Astrocyte (in vitro differentiated cells and primary cell): ENCODE measurements around the gene FBXL13. TPM values are rescaled to one million over a fixed set of nuclear protein-coding genes. Genes with fewer than 3 reads are reported as not detected.
A peak's percentile ranks its signal among the peaks of the same experiment; 100 is the strongest.
"Not testable (repeated sequence)": the region's sequence is repeated elsewhere in the genome, so short reads cannot be mapped to it uniquely, and the experiment has no call there.

Experiments
- DNase-seq: peaks from one replicate; pipeline ENCODE4 v3.0.0-alpha.2; 2010; ENCODE audit warnings: low read depth
- FAIRE-seq: peaks from 2 replicates; lab custom pipeline; 2011; peaks lifted over from hg19 to GRCh38; lab: Jason Lieb, UNC
- H2AFZ ChIP-seq: 2 replicates; pipeline ENCODE4 v1.6.0; 2012; ENCODE audit warnings: low read depth, low read length, inconsistent platforms
- H3K27ac ChIP-seq: 2 replicates; pipeline ENCODE4 v1.5.1; 2011; ENCODE audit warnings: low read depth, low read length, inconsistent platforms
- H3K27me3 ChIP-seq: 2 replicates; pipeline ENCODE4 v1.6.0; 2011; ENCODE audit warnings: low read length, inconsistent platforms; ENCODE audit not compliant: insufficient read depth
- H3K36me3 ChIP-seq: 2 replicates; pipeline ENCODE4 v1.5.1; 2011; ENCODE audit warnings: low read length, inconsistent platforms; ENCODE audit not compliant: insufficient read depth
- H3K4me1 ChIP-seq: 2 replicates; pipeline ENCODE4 v1.5.1; 2011; ENCODE audit warnings: low read length, inconsistent platforms; ENCODE audit not compliant: insufficient read depth
- H3K4me2 ChIP-seq: 2 replicates; pipeline ENCODE4 v1.6.0; 2012; ENCODE audit warnings: low read length, inconsistent platforms
- H3K4me3 ChIP-seq: 2 replicates; pipeline ENCODE4 v1.5.1; 2011; ENCODE audit warnings: low read depth, mild to moderate bottlenecking, low read length, inconsistent platforms; ENCODE audit not compliant: insufficient read depth
- H3K79me2 ChIP-seq: 2 replicates; pipeline ENCODE4 v1.6.0; 2012; ENCODE audit warnings: mild to moderate bottlenecking, low read length, inconsistent platforms; ENCODE audit not compliant: insufficient read depth
- H3K9ac ChIP-seq: 2 replicates; pipeline ENCODE4 v1.6.0; 2012; ENCODE audit warnings: mild to moderate bottlenecking, low read length, inconsistent platforms
- H3K9me3 ChIP-seq: 2 replicates; pipeline ENCODE4 v1.5.1; 2012; ENCODE audit warnings: low read depth, mild to moderate bottlenecking, low read length, inconsistent platforms; ENCODE audit not compliant: insufficient read depth
- H4K20me1 ChIP-seq: 2 replicates; pipeline ENCODE4 v1.6.0; 2012; ENCODE audit warnings: low read length, inconsistent platforms; ENCODE audit not compliant: insufficient read depth
- H3K27ac Mint-ChIP-seq: one replicate; pipeline ENCODE4 v1.8.0; 2021; ENCODE audit warnings: mild to moderate bottlenecking, mixed read lengths; ENCODE audit not compliant: unreplicated experiment
- H3K27me3 Mint-ChIP-seq: one replicate; pipeline ENCODE4 v1.8.0; 2021; ENCODE audit warnings: low read depth, mixed read lengths; ENCODE audit not compliant: unreplicated experiment
- H3K36me3 Mint-ChIP-seq: one replicate; pipeline ENCODE4 v1.8.0; 2021; ENCODE audit warnings: low read depth, mixed read lengths; ENCODE audit not compliant: unreplicated experiment
- H3K4me1 Mint-ChIP-seq: one replicate; pipeline ENCODE4 v1.8.0; 2021; ENCODE audit warnings: low read depth, mixed read lengths; ENCODE audit not compliant: unreplicated experiment
- H3K4me3 Mint-ChIP-seq: one replicate; pipeline ENCODE4 v1.8.0; 2021; ENCODE audit warnings: mild to moderate bottlenecking, moderate library complexity, mixed read lengths; ENCODE audit not compliant: unreplicated experiment
- H3K9me3 Mint-ChIP-seq: one replicate; pipeline ENCODE4 v1.8.0; 2021; ENCODE audit warnings: mild to moderate bottlenecking, mixed read lengths; ENCODE audit not compliant: unreplicated experiment
- total RNA-seq: library from RNA; stranded (reverse); gene quantifications from 2 replicates; pipeline ENCODE4 v1.2.1, GENCODE V29; 2021

Gene FBXL13
- total RNA-seq, 1 donor from 2014 or later: 1.2 TPM

GRCh38 chr7:102770467-102770866 is 304.1 kb downstream of the FBXL13 start:
- not testable (repeated sequence) for H3K27me3 ChIP-seq, H3K4me3 Mint-ChIP-seq, H4K20me1 ChIP-seq, H3K9me3 Mint-ChIP-seq, H2AFZ ChIP-seq, H3K9ac ChIP-seq, H3K36me3 ChIP-seq, H3K4me1 Mint-ChIP-seq, H3K36me3 Mint-ChIP-seq, H3K27ac ChIP-seq, FAIRE-seq, H3K27me3 Mint-ChIP-seq, H3K27ac Mint-ChIP-seq, H3K9me3 ChIP-seq, H3K4me1 ChIP-seq, H3K4me3 ChIP-seq, H3K79me2 ChIP-seq, H3K4me2 ChIP-seq
- peak; percentile 63 for DNase-seq

GRCh38 chr7:102769657-102770192 is 304.9 kb downstream of the FBXL13 start:
- not testable (repeated sequence) for H3K4me3 ChIP-seq, H3K9me3 Mint-ChIP-seq, H3K4me3 Mint-ChIP-seq, H3K4me1 ChIP-seq, H3K27ac Mint-ChIP-seq, H3K27me3 Mint-ChIP-seq, H3K27me3 ChIP-seq, H3K4me2 ChIP-seq, H3K9ac ChIP-seq, H2AFZ ChIP-seq, H3K9me3 ChIP-seq, H4K20me1 ChIP-seq, H3K27ac ChIP-seq, H3K79me2 ChIP-seq, H3K4me1 Mint-ChIP-seq, FAIRE-seq, H3K36me3 Mint-ChIP-seq, H3K36me3 ChIP-seq
- peak; percentile 14 for DNase-seq

- not testable (repeated sequence) for H3K9ac ChIP-seq, H3K27me3 ChIP-seq, H3K27me3 Mint-ChIP-seq, H4K20me1 ChIP-seq, H3K27ac Mint-ChIP-seq, H3K79me2 ChIP-seq, H3K27ac ChIP-seq, FAIRE-seq, H3K9me3 Mint-ChIP-seq, H2AFZ ChIP-seq, DNase-seq, H3K4me2 ChIP-seq, H3K9me3 ChIP-seq, H3K4me1 Mint-ChIP-seq, H3K36me3 ChIP-seq, H3K4me1 ChIP-seq, H3K36me3 Mint-ChIP-seq, H3K4me3 Mint-ChIP-seq, H3K4me3 ChIP-seq
These were observed 311.2 kb downstream of the FBXL13 start for GRCh38 chr7:102763295-102763905.

Other genes with a start within 250 kb of the FBXL13 start
- gene LRRC17, start 161.8 kb downstream of the FBXL13 start, total RNA-seq: 61.2 and 63.4 TPM in 2 replicates
- gene ARMC10, start 344 bp upstream of the FBXL13 start, total RNA-seq: 27.5 and 29.2 TPM in 2 replicates
- gene NAPEPLD, start 74.3 kb upstream of the FBXL13 start, total RNA-seq: 7.6 and 8.7 TPM in 2 replicates
- gene PMPCB, start 222.6 kb upstream of the FBXL13 start, total RNA-seq: 44.9 and 47.6 TPM in 2 replicates